HepG2 (cell line): Measurements from ENCODE around the gene POU2F2. TPM values are rescaled to one million over a fixed set of nuclear protein-coding genes. Genes with fewer than 3 reads are reported as not detected.

Experiments used
- ATAC-seq: fragments of 200-7000 bp; cut with Tn5 transposase; 3 replicates; pipeline ENCODE4 v1.9.1; 2020; ENCODE audit warnings: mild to moderate bottlenecking, moderate library complexity
- BruUV-seq: library from RNA; stranded (reverse); fragments of 400-500 nt; replicated peaks from 2 replicates; lab custom pipeline; 2021; lab: Mats Ljungman, UMichigan
- CTCF ChIA-PET: fragments of 300-600 bp; formaldehyde crosslinking; extraction: SDS; loops from one replicate; lab custom pipeline; 2021; ENCODE audit warnings: low total read pairs, inconsistent platforms, low intra/inter-chr PET ratio; lab: Yijun Ruan, JAX
- POLR2A ChIA-PET: fragments of 350-600 bp; sonication (Branson Sonifier 250); formaldehyde crosslinking; loops from one replicate; lab custom pipeline; 2020; ENCODE audit warnings: antibody characterized with exemption, inconsistent platforms; lab: Yijun Ruan, JAX
- DNase-seq: peaks from one replicate; pipeline ENCODE4 v3.0.0-alpha.2; 2015; ENCODE audit warnings: low spot score
- FAIRE-seq: peaks from 3 replicates; lab custom pipeline; 2011; peaks lifted over from hg19 to GRCh38; lab: Jason Lieb, UNC
- H2AFZ ChIP-seq: one replicate; pipeline ENCODE4 v1.6.1; 2011; ENCODE audit warnings: low read length, inconsistent platforms
- H3K27ac ChIP-seq: fragments of 300-600 bp; 3 replicates; pipeline ENCODE4 v1.8.0; 2011; ENCODE audit warnings: mixed run types, mild to moderate bottlenecking, mixed read lengths, low read length, inconsistent platforms; ENCODE audit not compliant: insufficient read depth; ENCODE audit errors: extremely low read length
- H3K27me3 ChIP-seq, 2 experiments: fragments of 200-600 bp in 1 of 2; 2 replicates in 1 of 2; 3 replicates in 1 of 2; pipeline versions ENCODE4 v1.6.0 to v1.8.0; 2011; ENCODE audit warnings: low read length in 2 of 2, mild to moderate bottlenecking in 2 of 2, moderate library complexity in 2 of 2, inconsistent platforms in 1 of 2; ENCODE audit not compliant: insufficient read depth in 2 of 2, control insufficient read depth in 1 of 2
- H3K36me3 ChIP-seq, 2 experiments: fragments of 200-600 bp in 1 of 2; replicated peaks in 1 of 2; 2 replicates in 1 of 2; 3 replicates in 1 of 2; pipeline versions ENCODE4 v1.5.1 to v1.8.0; 2011; ENCODE audit warnings: low read length in 2 of 2, inconsistent platforms in 1 of 2; ENCODE audit not compliant: insufficient read depth in 2 of 2, control insufficient read depth in 1 of 2
- H3K4me1 ChIP-seq: 2 replicates; pipeline ENCODE4 v1.5.1; 2012; ENCODE audit warnings: low read length, inconsistent platforms; ENCODE audit not compliant: insufficient read depth
- H3K4me2 ChIP-seq: 2 replicates; pipeline ENCODE4 v1.6.0; 2011; ENCODE audit warnings: low read depth, low read length, inconsistent platforms
- H3K4me3 ChIP-seq, 3 experiments: fragments of 200-600 bp in 1 of 3; sonication (generic), shearing (Covaris generic) in 1 of 3; replicated peaks in 1 of 3; 2 replicates each; pipeline ENCODE4 v1.5.1; 2011 to 2016; ENCODE audit warnings: low read length in 3 of 3, inconsistent platforms in 2 of 3, low read depth in 2 of 3, mild to moderate bottlenecking in 2 of 3, control low read depth in 1 of 3, mixed read lengths in 1 of 3; ENCODE audit not compliant: insufficient read depth in 1 of 3
- H3K79me2 ChIP-seq: one replicate; pipeline ENCODE4 v1.6.1; 2011; ENCODE audit warnings: low read length, inconsistent platforms; ENCODE audit not compliant: insufficient read depth
- H3K9ac ChIP-seq: 2 replicates; pipeline ENCODE4 v1.6.0; 2011; ENCODE audit warnings: mild to moderate bottlenecking, low read depth, low read length, inconsistent platforms; ENCODE audit not compliant: insufficient read depth
- H3K9me3 ChIP-seq: 2 replicates; pipeline ENCODE4 v1.5.1; 2012; ENCODE audit warnings: mild to moderate bottlenecking, low read length
- H4K20me1 ChIP-seq: 2 replicates; pipeline ENCODE4 v1.6.0; 2011; ENCODE audit warnings: inconsistent platforms, mild to moderate bottlenecking, low read length, moderate library complexity; ENCODE audit not compliant: insufficient read depth
- AGO2 ChIP-seq: fragments of 200-400 bp; formaldehyde crosslinking; optimal IDR thresholded peaks from 2 replicates; pipeline ENCODE3; 2017; ENCODE audit warnings: mild to moderate bottlenecking, low read depth, low read length, moderate library complexity
- FOXP1 ChIP-seq, 2 experiments: fragments of 450-650 bp in 1 of 2; IDR thresholded peaks; 2 replicates each; pipeline ENCODE4 v1.6.1; 2017 to 2018; ENCODE audit warnings: antibody characterized with exemption in 1 of 2
- MATR3 ChIP-seq: sonication (generic); formaldehyde crosslinking; IDR thresholded peaks from 2 replicates; pipeline ENCODE4 v1.4.0; 2020; ENCODE audit warnings: missing genetic modification reagents
- NKX3-1 ChIP-seq: sonication (generic); formaldehyde crosslinking; IDR thresholded peaks from 2 replicates; pipeline ENCODE4 v1.5.0; 2020; ENCODE audit warnings: missing genetic modification reagents
- NR2F1 ChIP-seq, 2 experiments: fragments of 450-650 bp in 1 of 2; formaldehyde crosslinking in 1 of 2; IDR thresholded peaks; 2 replicates each; pipeline versions ENCODE4 v1.5.0 to v1.6.1; 2016 to 2020; ENCODE audit warnings: mild to moderate bottlenecking in 1 of 2, missing compliant biosample characterization in 1 of 2, missing genetic modification reagents in 1 of 2, moderate library complexity in 1 of 2
- RNF2 ChIP-seq: fragments of 450-650 bp; conservative IDR thresholded peaks from 2 replicates; pipeline ENCODE4 v1.6.1; 2016; ENCODE audit warnings: low read depth
- SIN3B ChIP-seq: fragments of 150-350 bp; IDR thresholded peaks from 2 replicates; pipeline ENCODE4 v1.6.1; 2014; ENCODE audit warnings: low read length
- TIGD3 ChIP-seq: sonication (generic); formaldehyde crosslinking; IDR thresholded peaks from 2 replicates; pipeline ENCODE4 v1.5.1; 2020; ENCODE audit warnings: mild to moderate bottlenecking, missing genetic modification reagents, borderline replicate concordance
- ZBTB46 ChIP-seq: sonication (generic); formaldehyde crosslinking; IDR thresholded peaks from 2 replicates; pipeline ENCODE4 v1.4.0; 2020; ENCODE audit warnings: mild to moderate bottlenecking, missing genetic modification reagents, borderline replicate concordance
- ZGPAT ChIP-seq: IDR thresholded peaks from 2 replicates; pipeline ENCODE4 v1.6.1; 2016; ENCODE audit warnings: mild to moderate bottlenecking
- ZMAT5 ChIP-seq: sonication (generic); formaldehyde crosslinking; IDR thresholded peaks from 2 replicates; pipeline ENCODE4 v1.5.0; 2020; ENCODE audit warnings: mild to moderate bottlenecking, low read depth, missing genetic modification reagents, borderline replicate concordance
- ZNF160 ChIP-seq: sonication (generic); formaldehyde crosslinking; IDR thresholded peaks from 2 replicates; pipeline ENCODE4 v1.8.0; 2022; ENCODE audit warnings: mild to moderate bottlenecking, inconsistent platforms, missing genetic modification reagents
- ZNF234 ChIP-seq: sonication (generic); formaldehyde crosslinking; conservative IDR thresholded peaks from 2 replicates; pipeline ENCODE4 v1.5.1; 2020; ENCODE audit warnings: mild to moderate bottlenecking, missing genetic modification reagents
- ZNF567 ChIP-seq: sonication (generic); formaldehyde crosslinking; IDR thresholded peaks from 2 replicates; pipeline ENCODE4 v1.8.1; 2023; ENCODE audit warnings: mild to moderate bottlenecking, missing genetic modification reagents, borderline replicate concordance
- ZNF570 ChIP-seq: sonication (generic); formaldehyde crosslinking; IDR thresholded peaks from 2 replicates; pipeline ENCODE4 v1.4.0; 2020; ENCODE audit warnings: mild to moderate bottlenecking, missing genetic modification reagents, borderline replicate concordance
- ZNF607 ChIP-seq: sonication (generic); formaldehyde crosslinking; IDR thresholded peaks from 2 replicates; pipeline ENCODE4 v1.5.1; 2020; ENCODE audit warnings: missing genetic modification reagents, mild to moderate bottlenecking, borderline replicate concordance
- ZNF674 ChIP-seq: sonication (generic); formaldehyde crosslinking; IDR thresholded peaks from 2 replicates; pipeline ENCODE4 v1.5.0; 2020; ENCODE audit warnings: low read depth, mild to moderate bottlenecking, missing genetic modification reagents
- WGBS: methylation state at CpG from one replicate; pipeline ENCODE4 v1.1.6; 2017; ENCODE audit warnings: low lambda C conversion rate; 5-methylcytosine and 5-hydroxymethylcytosine counted together
- in situ Hi-C: cut with HindIII; loops from 2 replicates; pipeline ENCODE4 v1.10.0; 2017; ENCODE audit warnings: low pct_unique_long_range_greater_than_20kb; ENCODE audit not compliant: extremely low pct_ligation_motif_present
- intact Hi-C: fragments of 100-400 bp; cut with micrococcal nuclease; formaldehyde crosslinking; loops from one replicate; pipeline ENCODE4 v1.10.0; 2022; ENCODE audit not compliant: unreplicated experiment
- polyA plus RNA-seq, 8 experiments: library from polyadenylated mRNA; depleted of rRNA in 3 of 8; stranded (reverse) in 7 of 8; unstranded in 1 of 8; fragments of >200 nt; fragmentation: Illumina TruSeq in 4 of 8; extraction: Trizol in 4 of 8; gene quantifications; 2 replicates each; pipeline versions ENCODE4 v1.2.1 to v1.2.3, GENCODE V29; 2011 to 2016; ENCODE audit warnings: low read depth in 4 of 8, missing spikeins in 1 of 8, mixed read lengths in 1 of 8; ENCODE audit not compliant: insufficient read depth in 1 of 8
- total RNA-seq, 5 experiments: library from RNA; depleted of rRNA; stranded (reverse); fragments of >200 nt; fragmentation: Illumina TruSeq; extraction: Trizol; gene quantifications; 2 replicates each; pipeline ENCODE4 v1.2.3, GENCODE V29; 2016; ENCODE audit warnings: low read depth in 1 of 5

POU2F2 gene
- total and polyA plus RNA-seq, 2 of the 13 experiments (the other 11 are each of a cell fraction or from before 2014, with no cell fraction given), result 0.09 to 0.17 TPM

- Histone ChIP-seq H3K27ac (no peak overlapping the region), H3K36me3 (no peaks in the 10 kb centered on the region), H3K4me3 (no peak overlapping the region), H4K20me1 (no peaks in the 10 kb centered on the region), H2AFZ (no peak overlapping the region), H3K4me1 (no peaks in the 10 kb centered on the region), H3K9me3 (no peaks in the 10 kb centered on the region), H3K27me3 (peaks cover 2 to 70% of the 10 kb centered on the region in 2 experiments; a peak in 4 of 5 replicates), H3K79me2 (no peaks in the 10 kb centered on the region), H3K4me2 (no peak overlapping the region), H3K9ac (no peak overlapping the region)
- BruUV-seq, result no TSS peak
- intact Hi-C loops (no loop called here), in situ Hi-C loops (no loop called here)
- no peak for ATAC-seq
- no peak for FAIRE-seq
- CTCF ChIA-PET, result no interaction called here
- TF ChIP-seq ZNF570 (CRISPR knock-in tag) (no peak), NR2F1 (CRISPR knock-in tag; IDR thresholded peaks at IDR 0.05) (no peak), MATR3 (CRISPR knock-in tag) (no peak), ZMAT5 (CRISPR knock-in tag) (no peak), ZNF567 (CRISPR knock-in tag) (no peak), ZBTB46 (no peak), ZNF234 (no peak), FOXP1 (IDR thresholded peaks at IDR 0.05) (no peak), FOXP1 (CRISPR knock-in tag; IDR thresholded peaks at IDR 0.05) (no peak), ZNF674 (CRISPR knock-in tag) (no peak), ZNF607 (CRISPR knock-in tag) (no peak), RNF2 (no peak), NKX3-1 (CRISPR knock-in tag) (no peak), TIGD3 (no peak), AGO2 (no peak), SIN3B (no peak), ZGPAT (CRISPR knock-in tag) (no peak), ZNF160 (no peak)
- 61% methylated on average over 3 of the region's 5 CpGs for WGBS
- POLR2A ChIA-PET, result no interaction called here
- DNase-seq, result no peak
Measured at GRCh38 chr19:42173695-42174094, 41.4 kb upstream of the POU2F2 start.
